Inflammatory macrophage treated with lipopolysaccharide for 4 hours (primary cell): ENCODE measurements around the gene RAP1GAP.

Experiments
- DNase-seq: peaks from one replicate; pipeline ENCODE4 v3.0.0-alpha.2; 2020

Gene RAP1GAP

GRCh38 chr1:21661886-21662285 lies 7.3 kb downstream of the RAP1GAP start:
- DNase-seq = no peak

GRCh38 chr1:21659924-21660326 lies 9.2 kb downstream of the RAP1GAP start:
- DNase-seq = no peak

GRCh38 chr1:21659099-21659923 lies 9.8 kb downstream of the RAP1GAP start:
- peak; percentile 35 for DNase-seq

- DNase-seq = no peak
Observed at GRCh38 chr1:21657456-21658190, 11.5 kb downstream of the RAP1GAP start.

GRCh38 chr1:21655748-21656147 lies 13.4 kb downstream of the RAP1GAP start:
- DNase-seq = no peak

GRCh38 chr1:21655259-21655658 lies 13.9 kb downstream of the RAP1GAP start:
- no peak for DNase-seq

GRCh38 chr1:21654209-21654608 lies 14.9 kb downstream of the RAP1GAP start:
- no peak for DNase-seq

GRCh38 chr1:21653744-21654100 lies 15.4 kb downstream of the RAP1GAP start:
- no peak for DNase-seq

GRCh38 chr1:21652937-21653743 lies 16.0 kb downstream of the RAP1GAP start:
- DNase-seq = no peak

- DNase-seq = no peak
Observed at GRCh38 chr1:21652101-21652936, 16.8 kb downstream of the RAP1GAP start.

- no peak for DNase-seq
Observed at GRCh38 chr1:21651214-21652042, 17.7 kb downstream of the RAP1GAP start.

- no peak for DNase-seq
Observed at GRCh38 chr1:21650400-21650799, 18.8 kb downstream of the RAP1GAP start.

- no peak for DNase-seq
Observed at GRCh38 chr1:21649315-21649714, 19.8 kb downstream of the RAP1GAP start.

- DNase-seq = no peak
Observed at GRCh38 chr1:21648791-21649190, 20.4 kb downstream of the RAP1GAP start.

- DNase-seq = no peak
Observed at GRCh38 chr1:21648352-21648730, 20.8 kb downstream of the RAP1GAP start.

GRCh38 chr1:21647431-21648351 lies 21.5 kb downstream of the RAP1GAP start:
- peak; percentile 42 for DNase-seq

- DNase-seq = no peak
Observed at GRCh38 chr1:21645550-21645949, 23.6 kb downstream of the RAP1GAP start.

- no peak for DNase-seq
Observed at GRCh38 chr1:21644906-21645305, 24.3 kb downstream of the RAP1GAP start.

- DNase-seq = no peak
Observed at GRCh38 chr1:21644348-21644747, 24.8 kb downstream of the RAP1GAP start.

- no peak for DNase-seq
Observed at GRCh38 chr1:21643624-21644023, 25.5 kb downstream of the RAP1GAP start.
